Kidney tubule cell (primary cell): ENCODE data around the gene SYTL1.
A peak's percentile ranks its signal among the peaks of the same experiment; 100 is the strongest.

Source experiments
- DNase-seq: peaks from one replicate; pipeline ENCODE4 v3.0.0-alpha.2; 2018; ENCODE audit warnings: low spot score

The SYTL1 gene

DNA sequence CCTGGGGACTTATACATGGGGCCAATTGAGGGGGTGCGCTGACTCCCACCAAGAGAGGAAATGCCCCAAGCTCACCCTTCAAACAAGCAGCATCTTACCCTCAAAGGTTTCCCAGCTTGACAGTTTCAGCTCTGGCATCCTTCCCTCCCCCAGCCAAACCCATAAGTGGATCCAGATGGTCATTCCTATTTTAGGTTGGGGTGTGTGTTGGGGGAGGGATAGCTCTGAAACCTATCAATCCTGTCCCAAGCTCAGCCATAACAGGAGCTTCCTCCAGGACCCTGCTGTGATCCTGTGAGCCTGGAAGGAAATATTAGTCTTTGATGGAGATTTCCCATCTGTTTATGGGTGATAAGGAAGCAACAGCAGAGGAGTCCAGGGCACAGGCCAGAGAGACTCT, 23.2 kb upstream of the SYTL1 start:
- no peak for DNase-seq

- peak; percentile 97 for DNase-seq
These were observed 19.8 kb upstream of the SYTL1 start, which contains the start of gene TMEM222 for GRCh38 chr1:27321813-27322568. TSS of gene TMEM222 (plus strand) at chr1:27322163. CDS start at chr1:27322198, 35 bp downstream.

DNA sequence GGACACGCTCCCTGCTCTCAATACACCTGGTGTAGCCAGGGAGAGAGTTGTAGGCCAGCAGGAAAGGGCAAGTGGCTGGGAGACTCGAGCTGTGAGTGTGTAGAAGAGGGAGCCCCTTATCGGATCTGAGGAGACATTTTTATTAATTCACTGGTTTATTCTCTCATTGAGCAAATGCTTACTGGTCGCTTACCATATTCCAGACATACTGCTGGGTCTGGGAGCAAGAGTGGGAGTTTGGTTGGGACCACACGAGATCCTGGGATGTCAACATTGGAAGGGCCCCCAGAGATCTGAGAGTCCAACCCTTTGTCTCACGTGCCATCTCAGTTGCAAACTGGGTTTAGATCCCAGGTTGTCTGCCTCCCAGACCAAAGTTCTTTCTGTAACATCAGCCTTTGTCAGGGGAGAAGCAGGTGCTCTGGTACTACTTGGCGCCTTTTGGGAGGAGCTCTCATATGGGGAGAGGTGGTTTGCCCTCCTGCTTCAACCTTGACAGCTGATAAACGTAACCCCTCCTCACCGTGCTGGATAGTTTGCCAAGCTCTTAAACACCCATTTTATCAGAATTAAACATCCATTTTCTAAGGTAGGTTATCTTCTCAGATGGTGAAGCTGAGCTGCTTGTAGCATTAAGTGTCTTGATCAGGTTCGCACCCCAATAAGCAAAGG, 19.1 kb upstream of the SYTL1 start:
- no peak for DNase-seq

GRCh38 chr1:27325286-27325685, 16.5 kb upstream of the SYTL1 start:
- DNase-seq: no peak

DNA sequence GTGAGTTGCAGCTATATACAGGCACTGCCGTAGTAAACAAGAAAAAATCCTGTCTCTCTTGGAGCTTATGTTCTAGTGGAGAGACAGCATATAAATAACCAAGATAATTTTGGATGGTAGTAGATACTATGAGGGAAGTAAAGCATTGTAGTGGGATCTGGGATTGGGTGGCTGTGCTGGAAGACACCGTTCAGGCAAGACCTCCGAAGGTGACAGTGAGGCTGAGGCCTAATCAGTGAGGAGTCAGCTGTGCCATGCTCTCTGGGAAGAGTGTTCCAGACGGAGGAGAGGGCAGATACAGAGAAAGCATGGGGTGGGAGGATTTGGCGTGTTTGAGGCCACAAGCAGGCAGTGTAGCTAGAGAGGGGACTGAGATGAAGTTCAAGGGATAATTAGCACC, 13.9 kb upstream of the SYTL1 start:
- DNase-seq: no peak

- no peak for DNase-seq
These were observed 11.0 kb upstream of the SYTL1 start for GRCh38 chr1:27330786-27331185.

DNA sequence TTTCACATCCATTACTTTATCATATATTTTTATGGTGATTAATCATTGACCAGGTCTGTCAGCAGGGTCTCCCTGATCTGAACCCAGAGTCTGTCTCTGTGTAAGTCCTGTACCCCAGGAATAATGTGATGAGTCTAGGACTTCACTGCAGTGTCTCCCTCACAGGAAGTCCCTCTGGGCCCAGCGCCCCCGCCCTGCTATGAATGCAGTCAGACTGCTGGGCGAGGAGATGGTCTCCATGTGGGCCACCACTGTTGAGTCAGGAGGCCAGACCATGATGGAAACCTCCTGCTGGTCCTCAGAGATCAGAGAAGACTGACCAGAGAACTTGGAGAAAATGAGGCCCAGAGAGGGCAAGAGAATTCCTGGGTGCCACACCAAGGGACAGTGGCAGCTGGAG, 10.4 kb upstream of the SYTL1 start:
- DNase-seq: no peak

GRCh38 chr1:27331922-27332321, 9.9 kb upstream of the SYTL1 start:
- no peak for DNase-seq

DNA sequence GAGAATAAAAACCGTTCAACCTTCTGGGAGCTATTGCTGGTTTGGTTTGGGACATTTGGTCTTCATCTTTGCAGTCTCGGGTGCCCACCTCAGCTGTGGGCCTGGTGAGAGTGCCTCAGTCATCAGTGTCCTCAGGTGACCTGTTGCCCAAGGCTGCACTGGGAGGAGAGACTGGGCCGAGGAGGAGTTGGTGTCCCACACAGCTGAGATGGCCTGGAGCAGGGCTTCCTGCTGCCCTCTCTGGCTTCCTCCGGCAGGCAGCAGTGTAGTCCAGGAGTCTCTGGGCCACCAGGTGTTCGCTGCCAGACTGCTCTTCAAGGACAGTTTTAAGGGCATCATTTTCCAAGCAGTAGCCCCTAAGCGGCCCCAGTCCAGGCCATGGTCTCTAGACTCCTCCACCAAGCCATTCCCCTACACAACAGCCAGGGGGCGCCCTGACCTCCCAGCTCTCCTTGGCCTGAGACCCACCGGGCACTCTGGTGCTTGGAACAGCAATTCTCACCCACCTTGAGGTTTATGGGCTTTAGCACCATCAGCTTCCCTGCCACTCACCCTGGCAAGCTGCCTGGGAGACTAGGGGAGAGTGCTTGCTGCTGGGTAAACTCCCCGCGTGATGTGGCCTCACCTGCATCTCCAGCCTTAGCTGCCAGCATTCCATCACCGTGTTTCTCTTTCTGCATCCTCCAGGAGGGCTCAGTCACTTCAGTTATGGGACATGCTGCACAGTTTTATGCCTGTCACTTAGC, 9.1 kb upstream of the SYTL1 start:
- DNase-seq: peak; percentile 39

DNA sequence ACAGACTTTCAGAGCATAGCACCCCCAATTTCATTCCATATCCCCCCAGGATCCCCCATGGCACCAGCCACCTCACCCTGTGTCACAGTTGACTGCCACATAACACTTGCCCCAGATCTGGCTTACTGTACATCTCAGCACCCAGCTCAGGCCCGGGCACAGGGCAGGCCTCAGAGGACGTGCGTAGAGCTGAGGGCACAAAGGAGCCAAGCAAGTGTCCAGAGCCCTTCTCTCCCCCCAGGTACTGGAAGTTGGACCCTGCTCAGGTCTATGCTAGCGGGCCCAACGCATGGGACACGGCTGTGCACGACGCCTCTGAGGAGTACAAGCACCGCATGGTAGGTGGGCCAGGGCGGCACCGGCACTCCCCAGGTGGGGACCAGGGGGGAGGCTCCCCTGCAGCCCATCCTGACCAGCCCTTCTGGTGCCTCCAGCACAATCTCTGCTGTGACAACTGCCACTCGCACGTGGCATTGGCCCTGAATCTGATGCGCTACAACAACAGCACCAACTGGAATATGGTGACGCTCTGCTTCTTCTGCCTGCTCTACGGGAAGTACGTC, 8.0 kb upstream of the SYTL1 start:
- no peak for DNase-seq

GRCh38 chr1:27335506-27336422, 6.1 kb upstream of the SYTL1 start:
- no peak for DNase-seq

GRCh38 chr1:27336756-27337155, 5.1 kb upstream of the SYTL1 start:
- DNase-seq: no peak

DNA sequence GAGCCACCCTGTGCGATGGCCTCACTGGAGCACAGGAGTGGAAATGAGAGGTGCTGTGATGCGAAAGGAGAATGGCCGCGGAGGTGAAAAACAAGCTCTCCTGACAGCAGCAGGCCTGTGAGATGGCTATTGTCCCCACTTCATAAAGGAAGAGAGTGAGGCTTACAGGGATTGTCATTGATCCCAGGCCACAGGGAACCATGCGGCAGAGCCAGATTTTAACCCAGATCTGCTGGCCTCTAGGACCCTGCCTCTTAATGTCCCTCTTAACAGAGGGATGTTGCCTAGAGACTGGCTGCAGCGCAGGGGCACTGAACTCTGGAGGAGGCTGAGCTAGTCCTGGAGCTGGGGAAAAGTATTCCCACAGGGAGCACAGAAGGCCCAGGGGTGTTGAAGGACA, 3.1 kb upstream of the SYTL1 start:
- no peak for DNase-seq

DNA sequence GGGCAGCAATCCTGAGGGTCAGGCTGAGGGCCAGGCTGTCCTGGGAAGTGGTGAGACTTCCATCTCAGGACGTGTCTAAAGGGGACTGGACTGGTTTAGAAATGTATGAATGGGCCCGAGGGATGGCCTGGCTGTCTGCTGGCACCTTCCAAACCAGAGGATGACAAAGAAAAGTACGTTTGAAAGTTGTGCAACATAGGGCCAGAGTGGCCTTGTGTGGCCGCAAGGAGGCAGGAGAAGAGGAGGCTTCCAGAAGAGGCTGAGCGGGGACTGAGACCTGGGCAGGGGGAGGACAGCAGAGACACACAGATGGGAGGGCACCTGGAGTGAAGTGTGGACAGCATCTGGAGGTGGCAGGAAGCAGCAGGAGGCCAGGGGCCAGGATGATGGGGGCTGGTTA, 2.6 kb upstream of the SYTL1 start:
- no peak for DNase-seq

DNA sequence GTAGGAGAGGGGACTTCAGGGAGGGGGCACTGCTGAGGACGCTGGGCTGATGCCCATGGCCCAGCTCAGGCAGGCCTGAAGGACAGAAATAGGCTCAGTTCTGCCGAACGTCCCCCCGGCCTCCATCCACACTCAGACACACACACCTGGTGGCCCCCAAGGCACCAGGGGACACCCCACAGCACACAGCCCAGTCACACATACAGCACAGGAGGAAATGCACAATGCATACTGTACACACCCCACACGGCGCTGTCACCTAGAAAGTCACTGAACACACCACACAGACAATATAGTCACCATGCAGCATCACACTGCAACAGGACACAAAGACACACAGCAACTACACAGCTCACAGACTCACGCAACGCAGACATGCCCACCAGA, 562 bp downstream of the SYTL1 start:
- DNase-seq: no peak

GRCh38 chr1:27342778-27343638, 1.2 kb downstream of the SYTL1 start:
- peak; percentile 54 for DNase-seq

DNA sequence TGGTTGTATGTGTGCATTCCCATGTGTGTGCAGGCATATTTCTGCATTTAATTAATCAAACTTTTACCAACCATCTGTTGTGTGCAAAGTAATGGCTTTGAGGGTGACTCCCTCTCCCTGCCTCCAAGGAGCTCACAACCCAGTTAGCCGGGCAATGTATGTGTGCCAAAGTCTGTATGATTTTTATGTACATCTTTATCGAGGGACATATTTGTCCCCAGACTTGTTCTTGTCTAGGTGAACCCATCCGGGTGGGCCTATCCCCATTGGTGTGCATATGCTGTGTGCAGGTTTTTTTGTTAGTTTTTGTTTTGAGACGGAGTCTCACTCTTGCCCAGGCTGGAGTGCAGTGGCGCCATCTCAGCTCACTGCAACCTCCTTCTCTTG, 1.8 kb downstream of the SYTL1 start:
- no peak for DNase-seq

DNA sequence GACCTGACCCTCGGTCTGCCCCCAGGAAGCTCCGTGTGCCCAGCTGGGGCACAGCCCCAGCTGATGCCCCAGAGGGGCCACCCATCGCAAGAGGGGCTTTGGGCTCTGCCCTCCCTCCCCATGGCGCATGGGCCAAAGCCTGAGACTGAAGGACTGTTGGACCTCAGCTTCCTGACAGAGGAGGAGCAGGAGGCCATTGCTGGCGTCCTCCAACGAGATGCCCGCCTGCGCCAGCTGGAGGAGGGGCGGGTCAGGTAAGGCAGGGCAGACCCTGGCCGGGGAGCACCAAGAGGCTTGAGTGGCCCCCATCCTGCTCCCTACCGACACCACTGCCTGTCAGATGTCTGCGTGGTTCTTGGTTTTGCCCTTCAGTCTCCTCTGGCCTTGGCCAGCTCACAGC, 3.5 kb downstream of the SYTL1 start:
- DNase-seq: no peak

- DNase-seq: no peak
These were observed 4.5 kb downstream of the SYTL1 start for GRCh38 chr1:27346357-27346756.

GRCh38 chr1:27346991-27347624, 5.3 kb downstream of the SYTL1 start:
- DNase-seq: peak; percentile 23
